AG20443 (cell line): Measurements from ENCODE around the gene RPEL1.
"Not testable (repeated sequence)": the region's sequence is repeated elsewhere in the genome, so short reads cannot be mapped to it uniquely, and the experiment has no call there.

ENCODE experiments used
- DNase-seq: peaks from one replicate; pipeline ENCODE4 v3.0.0; 2012; ENCODE audit warnings: low spot score, mixed read lengths

The RPEL1 gene

GRCh38 chr10:103245587-103245986, at the start of gene RPEL1:
RPEL1 (plus strand) TSS chr10:103245887; CDS start chr10:103245997, 110 bp downstream.
- DNase-seq, result not testable (repeated sequence)

GRCh38 chr10:103196516-103196915, 49.2 kb upstream of the RPEL1 start:
- DNase-seq, result no peak

GRCh38 chr10:103197174-103197573, 48.5 kb upstream of the RPEL1 start:
- peak; percentile 81 for DNase-seq

- no peak for DNase-seq
Measured at GRCh38 chr10:103197903-103198302, 47.8 kb upstream of the RPEL1 start.

GRCh38 chr10:103198648-103199047, 47.0 kb upstream of the RPEL1 start:
- no peak for DNase-seq

- DNase-seq, result no peak
Measured at GRCh38 chr10:103199488-103199887, 46.2 kb upstream of the RPEL1 start.

DNA sequence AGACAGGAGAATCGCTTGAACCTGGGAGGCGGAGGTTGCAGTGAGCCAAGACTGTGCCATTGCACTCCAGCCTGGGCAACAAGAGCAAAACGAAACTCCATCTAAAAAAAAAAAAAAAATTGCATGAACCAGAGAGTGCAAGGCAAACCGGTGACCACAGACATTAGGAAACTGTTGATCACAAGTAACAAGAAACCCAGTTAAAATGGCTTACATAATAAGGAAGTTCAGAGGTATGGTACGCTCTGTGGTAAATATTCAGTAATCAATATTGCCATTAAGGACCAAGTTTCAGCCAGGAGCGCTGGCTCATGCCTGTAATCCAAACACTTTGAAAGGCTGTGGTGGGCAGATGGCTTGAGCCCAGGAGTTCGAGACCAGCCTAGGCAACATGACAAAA, 43.4 kb upstream of the RPEL1 start:
- no peak for DNase-seq

DNA sequence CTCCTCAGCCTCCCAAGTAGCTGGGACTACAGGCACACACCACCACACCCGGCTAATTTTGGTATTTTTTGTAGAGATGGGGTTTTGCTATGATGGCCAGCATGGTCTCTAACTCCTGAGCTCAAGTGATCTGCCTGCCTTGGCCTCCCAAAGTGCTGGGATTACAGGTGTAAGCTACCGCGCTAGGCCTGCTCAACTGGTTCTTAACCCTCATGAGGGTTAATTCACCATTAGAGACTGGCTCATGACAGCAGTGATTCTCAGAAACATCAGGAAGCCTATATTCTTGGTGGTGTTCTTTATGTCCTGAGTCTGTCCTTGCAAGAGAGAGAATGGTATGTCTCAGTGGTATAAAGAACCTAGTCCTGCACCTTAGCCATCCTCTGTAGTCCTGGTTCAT, 42.2 kb upstream of the RPEL1 start:
- no peak for DNase-seq

GRCh38 chr10:103204353-103205255, 41.1 kb upstream of the RPEL1 start:
- DNase-seq, result no peak

GRCh38 chr10:103205401-103205800, 40.3 kb upstream of the RPEL1 start:
- not testable (repeated sequence) for DNase-seq

DNA sequence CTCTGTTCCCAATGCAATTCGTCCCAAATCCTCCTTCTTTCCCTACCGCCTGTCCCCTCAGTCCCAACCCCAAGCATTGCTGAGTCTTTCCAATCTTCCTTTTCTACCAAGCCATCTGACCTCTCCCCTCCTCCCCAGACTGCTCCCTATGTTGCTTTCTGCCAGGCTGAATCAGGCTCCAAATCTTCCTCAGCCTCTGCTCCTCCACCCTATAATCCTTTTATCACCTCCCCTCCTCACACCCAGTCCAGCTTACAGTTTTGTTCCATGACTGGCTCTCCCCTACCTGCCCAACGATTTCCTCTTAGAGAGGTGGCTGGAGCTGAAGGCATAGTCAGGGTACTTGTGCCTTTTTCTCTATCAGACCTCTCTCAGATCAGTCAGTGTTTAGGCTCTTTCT, 39.0 kb upstream of the RPEL1 start:
- not testable (repeated sequence) for DNase-seq

GRCh38 chr10:103207141-103207540, 38.5 kb upstream of the RPEL1 start:
- no peak for DNase-seq

DNA sequence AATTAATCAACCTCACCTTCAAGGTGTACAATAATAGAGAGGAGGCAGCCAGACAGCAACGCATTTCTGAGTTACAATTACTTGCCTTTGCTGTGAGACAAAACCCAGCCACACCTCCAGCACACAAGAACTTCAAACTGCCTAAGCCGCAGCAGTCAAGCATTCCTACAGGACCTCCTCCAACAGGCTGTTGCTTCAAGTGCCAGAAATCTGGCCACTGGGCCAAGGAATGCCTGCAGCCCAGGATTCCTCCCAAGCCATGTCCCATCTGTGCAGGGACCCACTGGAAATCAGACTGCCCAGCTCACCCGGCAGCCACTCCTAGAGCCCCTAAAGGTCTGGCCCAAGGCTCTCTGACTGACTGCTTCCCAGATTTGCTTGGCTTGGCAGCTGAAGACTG, 38.0 kb upstream of the RPEL1 start:
- DNase-seq, result not testable (repeated sequence)

GRCh38 chr10:103210262-103210661, 35.4 kb upstream of the RPEL1 start:
- not testable (repeated sequence) for DNase-seq

DNA sequence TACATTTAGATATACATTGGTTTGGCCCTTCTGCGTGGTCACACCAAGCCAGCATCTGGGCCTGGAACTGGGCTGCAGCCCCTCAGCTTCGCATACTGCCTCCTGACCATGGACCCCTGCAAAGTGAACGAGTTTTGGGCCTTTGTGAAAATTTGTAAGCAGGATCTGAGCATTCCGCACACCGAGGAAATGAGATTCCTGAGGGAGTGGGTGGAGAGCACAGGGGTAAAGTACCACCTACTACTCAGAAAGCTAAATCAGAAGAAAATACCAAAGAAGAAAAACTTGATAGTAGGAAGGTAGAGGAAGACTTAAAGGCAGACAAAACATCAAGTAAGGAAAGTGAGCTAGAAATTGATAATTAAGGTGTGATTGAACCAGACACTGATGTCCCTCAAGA, 30.1 kb upstream of the RPEL1 start:
- no peak for DNase-seq

DNA sequence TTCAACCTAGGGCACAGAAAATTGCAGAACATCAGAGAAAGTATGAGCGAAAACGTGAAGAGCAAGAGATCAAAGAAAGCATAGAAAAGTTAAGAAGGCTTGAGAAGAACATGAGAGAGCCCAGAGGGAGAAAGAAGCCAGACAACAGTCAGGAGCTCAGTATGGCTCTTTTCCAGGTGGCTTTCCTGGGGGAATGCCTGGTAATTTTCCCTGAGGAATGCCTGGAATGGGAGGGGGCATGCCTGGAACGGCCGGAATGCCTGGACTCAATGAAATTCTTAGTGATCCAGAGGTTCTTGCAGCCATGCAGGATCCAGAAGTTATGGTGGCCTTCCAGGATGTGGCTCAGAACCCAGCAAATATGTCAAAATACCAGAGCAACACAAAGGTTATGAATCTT, 29.3 kb upstream of the RPEL1 start:
- not testable (repeated sequence) for DNase-seq

GRCh38 chr10:103224133-103224532, 21.6 kb upstream of the RPEL1 start:
- DNase-seq, result no peak

DNA sequence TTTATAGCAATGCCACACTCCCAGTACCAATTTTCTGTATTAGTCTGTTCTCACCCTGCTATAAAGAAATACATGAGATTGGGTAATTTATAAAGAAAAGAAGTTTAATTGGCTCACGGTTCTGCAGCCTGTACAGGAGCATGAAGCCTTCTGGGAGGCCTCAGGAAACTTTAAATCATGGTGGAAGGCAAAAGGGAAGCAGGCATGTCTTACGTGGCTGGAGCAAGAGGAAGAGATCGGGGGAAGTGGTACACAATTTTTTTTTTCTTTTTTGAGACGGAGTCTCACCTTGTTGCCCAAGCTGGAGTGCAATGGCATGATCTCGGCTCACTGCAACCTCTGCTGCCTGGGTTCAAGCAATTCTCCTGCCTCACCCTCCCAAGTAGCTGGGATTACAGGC, 21.0 kb upstream of the RPEL1 start:
- not testable (repeated sequence) for DNase-seq

GRCh38 chr10:103225939-103226338, 19.7 kb upstream of the RPEL1 start:
- no peak for DNase-seq

GRCh38 chr10:103227416-103227815, 18.3 kb upstream of the RPEL1 start:
- no peak for DNase-seq

DNA sequence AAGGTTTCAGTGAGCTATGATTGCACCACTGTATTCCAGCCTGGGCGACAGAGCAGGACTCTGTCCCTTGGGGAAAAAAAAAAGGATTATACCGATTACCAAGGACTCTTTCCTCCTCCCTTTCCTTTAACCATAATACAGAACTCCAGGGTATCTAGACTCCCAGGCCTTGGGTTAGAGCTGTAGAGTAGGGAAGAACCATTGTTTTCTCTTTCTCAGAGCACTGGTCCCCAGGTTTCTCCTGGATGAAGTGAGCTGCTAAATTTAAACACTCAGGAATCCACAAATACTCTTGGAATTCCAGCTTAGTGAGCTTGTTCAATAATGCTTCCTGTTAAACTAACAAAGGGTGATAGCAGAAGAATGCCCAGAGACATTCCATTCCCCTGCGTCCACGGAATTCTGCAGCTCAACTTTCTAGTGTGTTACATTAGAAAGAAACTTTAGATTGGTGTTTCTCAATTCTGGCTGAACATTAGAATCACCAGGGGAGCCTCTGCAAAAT, 14.6 kb upstream of the RPEL1 start:
- DNase-seq, result peak; percentile 75

DNA sequence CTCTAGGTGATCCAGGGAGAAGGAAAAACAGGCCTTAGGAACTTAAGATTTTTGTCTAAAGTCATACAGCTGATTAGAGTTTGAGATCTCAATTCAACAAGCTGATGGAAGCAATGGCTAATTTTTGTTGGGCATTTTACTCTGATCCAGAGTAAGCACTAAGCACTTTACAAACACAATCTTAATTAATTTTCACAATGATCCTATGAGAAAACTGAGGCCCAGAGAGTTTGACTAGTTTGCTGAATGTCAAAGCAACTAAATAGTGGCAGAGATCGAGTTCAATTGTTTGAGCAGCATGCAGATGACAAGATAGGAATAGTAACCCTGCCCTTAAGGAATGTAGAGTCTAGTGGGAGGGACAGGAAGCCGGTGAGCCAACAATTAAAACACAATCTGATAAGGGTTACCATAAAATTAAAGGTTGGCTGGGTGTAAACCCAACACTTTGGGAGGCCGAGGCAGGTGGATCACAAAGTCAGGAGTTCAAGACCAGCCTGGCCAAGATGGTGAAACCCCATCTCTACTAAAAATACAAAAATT, 13.5 kb upstream of the RPEL1 start:
- no peak for DNase-seq

DNA sequence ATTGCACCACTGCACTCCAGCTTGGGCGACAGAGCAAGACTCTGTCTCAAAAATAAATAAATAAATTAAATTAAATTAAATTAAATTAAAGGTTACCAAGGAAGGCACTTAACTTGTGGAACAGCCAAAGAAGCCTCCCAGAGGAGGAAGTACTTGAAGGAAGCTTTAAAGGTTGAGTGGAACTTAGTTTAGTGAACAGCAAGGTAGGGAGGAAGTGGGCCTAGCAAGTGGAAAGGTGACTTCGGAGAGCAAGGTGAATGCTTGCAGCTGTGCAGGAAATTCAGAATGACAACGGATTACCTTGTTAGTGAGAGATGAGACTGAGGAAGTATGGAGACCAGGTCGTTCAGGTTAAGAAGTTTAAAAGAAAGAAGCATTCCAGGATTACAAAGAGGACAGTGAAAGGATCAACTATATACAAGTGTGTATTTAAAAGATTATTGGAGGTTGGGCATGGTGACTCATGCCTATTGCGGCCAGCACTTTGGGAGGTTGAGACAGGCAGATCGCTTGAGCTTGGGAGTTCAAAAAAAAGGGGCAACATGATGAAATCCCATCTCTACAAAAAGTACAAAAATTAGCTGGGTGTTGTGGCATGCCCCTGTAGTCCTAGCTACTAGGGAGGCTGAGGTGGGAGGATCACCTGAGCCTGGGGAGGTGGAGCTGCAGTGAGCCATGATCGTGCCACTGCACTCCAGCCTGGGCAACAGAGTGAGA, 12.8 kb upstream of the RPEL1 start:
- no peak for DNase-seq
